ENCODE data around the gene TMPRSS9. TPM values are rescaled to one million over a fixed set of nuclear protein-coding genes. Genes with fewer than 3 reads are reported as not detected.

TMPRSS9 gene
- total and polyA plus RNA-seq, 2 of the 13 experiments (the other 11 are each of a cell fraction or from before 2014, with no cell fraction given): 2.5 to 5.2 TPM

- intact Hi-C loops (cut with micrococcal nuclease; ENCODE audit: unreplicated experiment): no loop called here
- Histone ChIP-seq H3K27ac (ENCODE audit: extremely low read length, insufficient read depth, low read length) (no peak overlapping the region), H3K79me2 (ENCODE audit: insufficient read depth, low read length) (no peaks in the 10 kb centered on the region), H3K4me3 (replicated peaks in 1 of 3; ENCODE audit: insufficient read depth in 1 of 3, low read depth in 2 of 3, low read length in 3 of 3) (no peak overlapping the region), H3K9ac (ENCODE audit: insufficient read depth, low read depth, low read length) (no peak overlapping the region), H3K27me3 (ENCODE audit: control insufficient read depth in 1 of 2, insufficient read depth in 2 of 2, low read length in 2 of 2) (peaks cover 2 to 9% of the 10 kb centered on the region in 2 experiments; a peak in 3 of 5 replicates), H3K36me3 (replicated peaks in 1 of 2; ENCODE audit: control insufficient read depth in 1 of 2, insufficient read depth in 2 of 2, low read length in 2 of 2) (no peaks in the 10 kb centered on the region), H3K4me2 (ENCODE audit: low read depth, low read length) (no peak overlapping the region; the same call in 1 of the 2 replicates), H2AFZ (ENCODE audit: low read length) (no peak overlapping the region), H3K9me3 (ENCODE audit: low read length) (no peaks in the 10 kb centered on the region), H3K4me1 (ENCODE audit: insufficient read depth, low read length) (peaks cover 49% of the 10 kb centered on the region), H4K20me1 (ENCODE audit: insufficient read depth, low read length) (no peaks in the 10 kb centered on the region)
- CTCF ChIA-PET (ENCODE audit: low intra/inter-chr PET ratio, low total read pairs): interaction anchor here (0.7 kb wide), 1 partner anchor 58 kb away, joined by 3 read pairs; no protein-coding TSS in a partner anchor
- no TSS peak for BruUV-seq (replicated peaks)
- peak; percentile 72 for DNase-seq (ENCODE audit: low spot score)
- POLR2A ChIA-PET: interaction anchor here (0.7 to 5.9 kb wide), 3 partner anchors 22 to 105 kb away, joined by 3 to 92 read pairs (median 3); partner anchors contain the start of gene TIMM13
- peak; percentile 82 for FAIRE-seq
- in situ Hi-C loops (cut with HindIII; ENCODE audit: extremely low pct_ligation_motif_present, low pct_unique_long_range_greater_than_20kb): no loop called here
- no peak for ATAC-seq
- WGBS (ENCODE audit: low lambda C conversion rate): 5% methylated on average over 10 of the region's 10 CpGs
- no peak for TF ChIP-seq ZNF503 (CRISPR knock-in tag; IDR thresholded peaks at IDR 0.05)
- no peak for TF ChIP-seq SPEN (CRISPR knock-in tag; IDR thresholded peaks at IDR 0.05; ENCODE audit: low read depth)
- TF ChIP-seq ZNF362 (CRISPR knock-in tag; IDR thresholded peaks at IDR 0.05; ENCODE audit: borderline replicate concordance): peak; percentile 71; the same call in 1 of the 2 replicates
- TF ChIP-seq ZBTB7B (CRISPR knock-in tag; IDR thresholded peaks at IDR 0.05): no peak
- no peak for TF ChIP-seq TBX2 (CRISPR knock-in tag; IDR thresholded peaks at IDR 0.05; ENCODE audit: borderline replicate concordance)
- TF ChIP-seq GABPA (IDR thresholded peaks at IDR 0.05; ENCODE audit: low read depth, low read length): no peak
- TF ChIP-seq GABPA (CRISPR knock-in tag; IDR thresholded peaks at IDR 0.05; ENCODE audit: low read depth): no peak
- TF ChIP-seq SKIL (CRISPR knock-in tag; IDR thresholded peaks at IDR 0.05; ENCODE audit: borderline replicate concordance): no peak
- no peak for TF ChIP-seq SAFB2 (CRISPR knock-in tag; IDR thresholded peaks at IDR 0.05; ENCODE audit: borderline replicate concordance, low read depth)
- TF ChIP-seq ZNF646 (CRISPR knock-in tag; IDR thresholded peaks at IDR 0.05): peak; percentile 48; the same call in 1 of the 2 replicates
Observed at GRCh38 chr19:2391118-2391725, 31.2 kb downstream of the TMPRSS9 start.
